ENCODE results near the gene TSPAN5.

Gene TSPAN5

GRCh38 chr4:98516042-98516440 is 142.4 kb downstream of the TSPAN5 start:
- Histone ChIP-seq H3K4me1 (ENCODE audit: insufficient read depth, low read length, poor library complexity, severe bottlenecking) (peaks cover 23% of the 10 kb centered on the region), H3K9me2 (replicated peaks; ENCODE audit: low read depth, low read length) (no peaks in the 10 kb centered on the region)

GRCh38 chr4:98515470-98515809 is 143.0 kb downstream of the TSPAN5 start:
- H3K9me3 ChIP-seq (ENCODE audit: insufficient read depth, low read depth, low read length): no peaks in the 10 kb centered on the region
- H3K27me3 ChIP-seq (ENCODE audit: insufficient read depth, low read length, poor library complexity, severe bottlenecking): no peaks in the 10 kb centered on the region
- no peaks in the 10 kb centered on the region for H3K9me2 ChIP-seq (replicated peaks; ENCODE audit: low read depth, low read length)
- no peak overlapping the region for H3K9ac ChIP-seq (ENCODE audit: low read depth, low read length, poor library complexity, severe bottlenecking)
- peaks cover 5% of the 10 kb centered on the region; the same call in 1 of the 2 replicates for H3K79me2 ChIP-seq (ENCODE audit: insufficient read depth, low read length)
- no peak overlapping the region for H2AFZ ChIP-seq (ENCODE audit: low read length)
- no peaks in the 10 kb centered on the region for H3K36me3 ChIP-seq (ENCODE audit: insufficient read depth, low read length)
- H3F3A ChIP-seq (ENCODE audit: low read depth): no peaks in the 10 kb centered on the region
- H3K4me1 ChIP-seq (ENCODE audit: insufficient read depth, low read length, poor library complexity, severe bottlenecking): peaks cover 29% of the 10 kb centered on the region
- no peak overlapping the region for H3K4me2 ChIP-seq (ENCODE audit: low read depth, low read length, poor library complexity, severe bottlenecking)
- TF ChIP-seq EZH2phosphoT487 (IDR thresholded peaks at IDR 0.05; ENCODE audit: borderline replicate concordance): no peak
- no peak for TF ChIP-seq CTCF (conservative IDR thresholded peaks at IDR 0.05; ENCODE audit: low read length)
- no peaks in the 10 kb centered on the region for H4K20me1 ChIP-seq (ENCODE audit: insufficient read depth, low read length, poor library complexity, severe bottlenecking)
- H3K4me3 ChIP-seq (ENCODE audit: low read length, poor library complexity, severe bottlenecking): no peak overlapping the region

More at GRCh38 chr4:98516042-98516440, 142.4 kb downstream of the TSPAN5 start:
- H3K9me3 ChIP-seq (ENCODE audit: insufficient read depth, low read depth, low read length): no peaks in the 10 kb centered on the region
- H3K4me2 ChIP-seq (ENCODE audit: low read depth, low read length, poor library complexity, severe bottlenecking): no peak overlapping the region
- H3K27me3 ChIP-seq (ENCODE audit: insufficient read depth, low read length, poor library complexity, severe bottlenecking): no peaks in the 10 kb centered on the region
- no peak overlapping the region for H3K9ac ChIP-seq (ENCODE audit: low read depth, low read length, poor library complexity, severe bottlenecking)
- H3K36me3 ChIP-seq (ENCODE audit: insufficient read depth, low read length): no peaks in the 10 kb centered on the region
- no peak overlapping the region for H2AFZ ChIP-seq (ENCODE audit: low read length)
- no peak overlapping the region for H3K4me3 ChIP-seq (ENCODE audit: low read length, poor library complexity, severe bottlenecking)
- no peaks in the 10 kb centered on the region for H3F3A ChIP-seq (ENCODE audit: low read depth)
- no peak for TF ChIP-seq EZH2phosphoT487 (IDR thresholded peaks at IDR 0.05; ENCODE audit: borderline replicate concordance)
- no peak for TF ChIP-seq CTCF (conservative IDR thresholded peaks at IDR 0.05; ENCODE audit: low read length)
- no peaks in the 10 kb centered on the region for H4K20me1 ChIP-seq (ENCODE audit: insufficient read depth, low read length, poor library complexity, severe bottlenecking)
- H3K79me2 ChIP-seq (ENCODE audit: insufficient read depth, low read length): 0 out of 2 replicates have a peak, but pooled peaks cover 6% of the 10 kb centered on the region

- no peak overlapping the region for H3K4me3 ChIP-seq (ENCODE audit: low read length, poor library complexity, severe bottlenecking)
- no peaks in the 10 kb centered on the region for H3K9me3 ChIP-seq (ENCODE audit: insufficient read depth, low read depth, low read length)
Measured at GRCh38 chr4:98514741-98515469, 143.5 kb downstream of the TSPAN5 start.

GRCh38 chr4:98512918-98513317 is 145.5 kb downstream of the TSPAN5 start:
- H3K4me3 ChIP-seq (ENCODE audit: low read length, poor library complexity, severe bottlenecking): no peak overlapping the region
- H3F3A ChIP-seq (ENCODE audit: low read depth): no peaks in the 10 kb centered on the region
- no peak overlapping the region for H2AFZ ChIP-seq (ENCODE audit: low read length)
- no peaks in the 10 kb centered on the region for H3K9me3 ChIP-seq (ENCODE audit: insufficient read depth, low read depth, low read length)
- peaks cover 4% of the 10 kb centered on the region for H3K79me2 ChIP-seq (ENCODE audit: insufficient read depth, low read length)
- H3K4me1 ChIP-seq (ENCODE audit: insufficient read depth, low read length, poor library complexity, severe bottlenecking): peaks cover 43% of the 10 kb centered on the region
- H3K9me2 ChIP-seq (replicated peaks; ENCODE audit: low read depth, low read length): no peaks in the 10 kb centered on the region
- TF ChIP-seq CTCF (conservative IDR thresholded peaks at IDR 0.05; ENCODE audit: low read length): no peak
- TF ChIP-seq EZH2phosphoT487 (IDR thresholded peaks at IDR 0.05; ENCODE audit: borderline replicate concordance): no peak
- H3K36me3 ChIP-seq (ENCODE audit: insufficient read depth, low read length): no peaks in the 10 kb centered on the region
- H3K4me2 ChIP-seq (ENCODE audit: low read depth, low read length, poor library complexity, severe bottlenecking): no peak overlapping the region
- no peak overlapping the region for H3K9ac ChIP-seq (ENCODE audit: low read depth, low read length, poor library complexity, severe bottlenecking)
- no peaks in the 10 kb centered on the region for H3K27me3 ChIP-seq (ENCODE audit: insufficient read depth, low read length, poor library complexity, severe bottlenecking)
- no peaks in the 10 kb centered on the region for H4K20me1 ChIP-seq (ENCODE audit: insufficient read depth, low read length, poor library complexity, severe bottlenecking)

More at GRCh38 chr4:98514741-98515469, 143.5 kb downstream of the TSPAN5 start:
- no peaks in the 10 kb centered on the region for H3K27me3 ChIP-seq (ENCODE audit: insufficient read depth, low read length, poor library complexity, severe bottlenecking)
- H3K36me3 ChIP-seq (ENCODE audit: insufficient read depth, low read length): no peaks in the 10 kb centered on the region
- H3F3A ChIP-seq (ENCODE audit: low read depth): no peaks in the 10 kb centered on the region
- H3K4me2 ChIP-seq (ENCODE audit: low read depth, low read length, poor library complexity, severe bottlenecking): no peak overlapping the region
- H3K9ac ChIP-seq (ENCODE audit: low read depth, low read length, poor library complexity, severe bottlenecking): no peak overlapping the region
- H3K79me2 ChIP-seq (ENCODE audit: insufficient read depth, low read length): peaks cover 5% of the 10 kb centered on the region
- peaks cover 35% of the 10 kb centered on the region for H3K4me1 ChIP-seq (ENCODE audit: insufficient read depth, low read length, poor library complexity, severe bottlenecking)
- H4K20me1 ChIP-seq (ENCODE audit: insufficient read depth, low read length, poor library complexity, severe bottlenecking): no peaks in the 10 kb centered on the region
- H2AFZ ChIP-seq (ENCODE audit: low read length): no peak overlapping the region
- H3K9me2 ChIP-seq (replicated peaks; ENCODE audit: low read depth, low read length): no peaks in the 10 kb centered on the region
- no peak for TF ChIP-seq EZH2phosphoT487 (IDR thresholded peaks at IDR 0.05; ENCODE audit: borderline replicate concordance)
